Measurements from ENCODE around the gene MYOG. TPM values are rescaled to one million over a fixed set of nuclear protein-coding genes. Genes with fewer than 3 reads are reported as not detected.

The MYOG gene
- total RNA-seq, 1 donor from 2014 or later, result not detected

DNA sequence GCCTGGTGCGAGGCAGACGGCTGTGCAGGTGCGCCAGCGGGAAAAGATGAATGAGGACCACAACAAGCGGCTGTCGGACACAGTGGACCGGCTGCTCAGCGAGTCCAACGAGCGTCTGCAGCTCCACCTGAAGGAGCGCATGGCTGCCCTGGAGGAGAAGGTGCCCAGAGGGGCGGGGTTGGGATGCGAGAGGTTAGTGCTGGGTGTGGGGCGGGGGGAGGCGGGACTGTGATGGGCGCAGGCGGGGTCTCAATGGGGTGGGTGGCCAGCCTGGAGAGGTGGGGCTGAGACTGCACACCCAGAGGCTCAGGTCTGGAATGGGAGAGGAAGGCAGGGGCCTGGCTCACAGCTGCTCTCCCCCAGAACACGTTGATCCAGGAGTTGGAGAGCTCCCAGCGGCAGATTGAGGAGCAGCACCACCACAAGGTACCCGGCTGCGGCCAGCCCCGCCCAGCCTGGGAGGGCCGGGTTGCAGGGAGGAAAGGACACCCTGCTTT is 37.2 kb downstream of the MYOG start:
- Histone ChIP-seq H3K9me3 (replicated peaks) (no peaks in the 10 kb centered on the region), H3K4me1 (peaks cover 15% of the 10 kb centered on the region), H3K27ac (replicated peaks) (no peak overlapping the region), H3K4me3 (no peak overlapping the region), H3K36me3 (peaks cover 23% of the 10 kb centered on the region), H3K27me3 (ENCODE audit: low read depth) (no peaks in the 10 kb centered on the region)
- TF ChIP-seq CTCF (IDR thresholded peaks at IDR 0.05; ENCODE audit: borderline replicate concordance), result no peak
- intact Hi-C loops (cut with micrococcal nuclease), result loop anchor here (10.0 kb wide), 1 partner anchor 66 kb away; no protein-coding TSS in a partner anchor
- no peak for DNase-seq

- no peak for TF ChIP-seq CTCF (IDR thresholded peaks at IDR 0.05; ENCODE audit: borderline replicate concordance)
- intact Hi-C loops (cut with micrococcal nuclease), result loop anchor here (10.0 kb wide), 1 partner anchor 67 kb away; no protein-coding TSS in a partner anchor
- no peak for DNase-seq
- Histone ChIP-seq H3K27me3 (ENCODE audit: low read depth) (no peaks in the 10 kb centered on the region), H3K27ac (replicated peaks) (no peak overlapping the region), H3K4me3 (no peak overlapping the region), H3K36me3 (peaks cover 23% of the 10 kb centered on the region), H3K9me3 (replicated peaks) (no peaks in the 10 kb centered on the region), H3K4me1 (peaks cover 15% of the 10 kb centered on the region)
Observed at GRCh38 chr1:203048086-203048485, 37.7 kb downstream of the MYOG start.

GRCh38 chr1:203046984-203047630 is 38.7 kb downstream of the MYOG start:
- Histone ChIP-seq H3K27me3 (ENCODE audit: low read depth) (no peaks in the 10 kb centered on the region), H3K9me3 (replicated peaks) (no peaks in the 10 kb centered on the region), H3K27ac (replicated peaks) (no peak overlapping the region), H3K36me3 (peaks cover 23% of the 10 kb centered on the region), H3K4me1 (peaks cover 15% of the 10 kb centered on the region), H3K4me3 (no peak overlapping the region)
- TF ChIP-seq CTCF (IDR thresholded peaks at IDR 0.05; ENCODE audit: borderline replicate concordance), result no peak
- no peak for DNase-seq
- intact Hi-C loops (cut with micrococcal nuclease), result loop anchor here (10.0 kb wide), 1 partner anchor 68 kb away; no protein-coding TSS in a partner anchor

DNA sequence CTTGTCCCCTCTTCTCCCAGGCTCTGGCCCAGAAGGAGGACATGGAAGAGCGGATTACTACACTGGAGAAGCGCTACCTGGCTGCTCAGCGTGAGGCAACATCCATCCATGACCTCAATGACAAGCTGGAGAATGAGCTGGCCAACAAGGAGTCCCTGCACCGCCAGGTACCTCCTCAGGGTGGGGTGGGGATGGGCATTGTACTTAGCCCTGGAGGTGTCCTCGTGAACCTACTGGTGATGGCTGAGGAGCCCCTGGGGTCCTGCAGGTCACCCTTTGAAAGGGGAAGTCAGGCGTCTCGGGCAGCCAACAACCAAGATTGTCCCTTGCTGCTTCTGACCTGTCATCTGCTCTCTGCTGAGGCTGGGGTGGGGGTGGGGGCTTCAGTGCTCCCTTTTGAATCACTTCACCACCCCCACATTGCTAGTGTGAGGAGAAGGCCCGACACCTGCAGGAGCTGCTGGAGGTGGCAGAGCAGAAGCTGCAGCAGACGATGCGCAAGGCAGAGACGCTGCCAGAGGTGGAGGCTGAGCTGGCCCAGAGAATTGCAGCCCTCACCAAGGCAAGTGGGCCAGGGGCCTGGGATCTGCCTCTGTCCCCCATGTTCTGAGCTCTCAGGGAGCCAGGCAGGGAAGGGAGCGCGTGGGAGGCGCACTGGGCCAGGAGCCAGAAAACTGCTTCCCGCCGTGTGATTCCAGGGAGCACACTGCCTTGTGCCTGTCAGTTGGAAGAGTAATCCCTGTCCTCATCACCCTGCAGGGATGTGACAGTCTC is 39.8 kb downstream of the MYOG start:
- intact Hi-C loops (cut with micrococcal nuclease), result loop anchor here (10.0 kb wide), 1 partner anchor 69 kb away; no protein-coding TSS in a partner anchor
- DNase-seq, result no peak
- TF ChIP-seq CTCF (IDR thresholded peaks at IDR 0.05; ENCODE audit: borderline replicate concordance), result no peak
- H3K27me3 ChIP-seq (ENCODE audit: low read depth), result no peaks in the 10 kb centered on the region
- no peaks in the 10 kb centered on the region for H3K9me3 ChIP-seq (replicated peaks)
- H3K4me3 ChIP-seq, result no peak overlapping the region
- H3K27ac ChIP-seq (replicated peaks), result no peak overlapping the region
- peaks cover 24% of the 10 kb centered on the region for H3K4me1 ChIP-seq
- peaks cover 23% of the 10 kb centered on the region for H3K36me3 ChIP-seq

GRCh38 chr1:203045336-203045735 is 40.5 kb downstream of the MYOG start:
- Histone ChIP-seq H3K36me3 (peaks cover 23% of the 10 kb centered on the region), H3K27ac (replicated peaks) (no peak overlapping the region), H3K4me3 (no peak overlapping the region), H3K27me3 (ENCODE audit: low read depth) (no peaks in the 10 kb centered on the region), H3K9me3 (replicated peaks) (no peaks in the 10 kb centered on the region), H3K4me1 (peaks cover 31% of the 10 kb centered on the region)
- TF ChIP-seq CTCF (IDR thresholded peaks at IDR 0.05; ENCODE audit: borderline replicate concordance), result no peak
- no peak for DNase-seq
- intact Hi-C loops (cut with micrococcal nuclease), result loop anchor here (10.0 kb wide), 1 partner anchor 69 kb away; no protein-coding TSS in a partner anchor
